GM12892 (cell line): ENCODE data around the gene ZSWIM6.

ENCODE experiments used
- POLR2A ChIP-seq: IDR thresholded peaks from 2 replicates; pipeline ENCODE4 v1.6.1; 2011; ENCODE audit warnings: low read depth, low read length, control low read depth
- TAF1 ChIP-seq: IDR thresholded peaks from 2 replicates; pipeline ENCODE4 v1.6.1; 2011; ENCODE audit warnings: low read depth, mild to moderate bottlenecking, control low read depth, low read length, borderline replicate concordance

DNA sequence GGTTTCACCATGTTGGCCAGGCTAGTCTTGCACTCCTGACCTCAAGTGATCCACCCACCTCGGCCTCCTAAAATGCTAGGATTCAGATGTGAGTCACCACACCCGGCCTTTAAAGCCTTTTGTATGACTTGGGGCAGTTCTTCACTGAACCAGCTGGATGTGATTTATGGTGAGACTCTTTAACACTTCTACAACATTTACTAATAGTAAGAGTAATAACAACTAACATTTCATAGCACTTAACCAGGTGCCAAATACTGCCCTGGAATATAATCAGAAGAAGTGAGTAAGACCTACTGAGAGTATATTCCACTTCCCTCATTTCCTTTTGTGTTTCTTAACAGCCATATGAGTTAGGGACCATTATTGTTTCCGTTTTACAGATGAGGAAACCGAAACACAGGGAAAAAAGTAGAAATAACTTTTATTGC lies 10.0 kb downstream of the ZSWIM6 start:
- TF ChIP-seq POLR2A (no peak), TAF1 (no peak)
